ENCODE data around the gene CCNQ.

The CCNQ gene

DNA sequence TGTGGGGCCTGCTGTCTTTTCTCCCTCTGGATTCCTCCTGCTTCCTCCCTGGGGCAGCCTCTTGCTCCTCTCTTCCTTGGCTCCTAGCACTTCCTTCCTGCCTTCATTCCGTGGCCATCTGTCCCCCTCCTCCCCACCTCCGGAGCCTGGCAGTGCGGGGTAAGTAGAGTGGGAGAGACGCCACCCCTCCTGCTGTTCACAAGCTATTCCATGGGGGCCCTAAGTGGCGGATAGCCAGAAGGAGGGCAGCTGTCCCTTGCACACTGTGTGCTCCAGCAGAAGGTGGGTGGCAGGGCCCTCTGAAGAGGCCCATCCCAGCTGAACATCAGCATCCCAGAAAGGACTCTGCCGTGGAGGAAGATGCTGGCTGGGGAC lies 27.4 kb downstream of the CCNQ start:
- DNase-seq = peak; percentile 62

DNA sequence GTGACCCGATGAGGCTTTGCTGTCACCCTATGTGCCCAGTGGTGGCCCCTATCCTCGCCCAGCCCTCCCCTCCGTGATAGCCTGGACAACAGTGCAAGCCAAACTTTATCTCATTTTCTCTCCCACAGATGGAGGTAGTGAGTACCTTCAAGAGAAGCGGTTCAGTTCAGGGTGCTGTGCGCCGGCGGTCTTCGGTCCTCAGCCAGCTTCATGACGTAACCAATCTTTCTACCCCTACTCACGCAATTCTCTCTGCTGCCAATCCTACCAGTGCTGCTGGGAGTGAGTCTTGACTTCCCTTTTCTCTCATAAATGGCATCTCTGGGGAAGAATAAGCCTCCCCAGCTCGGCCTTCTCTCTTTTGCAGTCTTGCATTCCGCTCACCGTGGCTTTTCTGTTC lies 29.5 kb downstream of the CCNQ start:
- no peak for DNase-seq

DNA sequence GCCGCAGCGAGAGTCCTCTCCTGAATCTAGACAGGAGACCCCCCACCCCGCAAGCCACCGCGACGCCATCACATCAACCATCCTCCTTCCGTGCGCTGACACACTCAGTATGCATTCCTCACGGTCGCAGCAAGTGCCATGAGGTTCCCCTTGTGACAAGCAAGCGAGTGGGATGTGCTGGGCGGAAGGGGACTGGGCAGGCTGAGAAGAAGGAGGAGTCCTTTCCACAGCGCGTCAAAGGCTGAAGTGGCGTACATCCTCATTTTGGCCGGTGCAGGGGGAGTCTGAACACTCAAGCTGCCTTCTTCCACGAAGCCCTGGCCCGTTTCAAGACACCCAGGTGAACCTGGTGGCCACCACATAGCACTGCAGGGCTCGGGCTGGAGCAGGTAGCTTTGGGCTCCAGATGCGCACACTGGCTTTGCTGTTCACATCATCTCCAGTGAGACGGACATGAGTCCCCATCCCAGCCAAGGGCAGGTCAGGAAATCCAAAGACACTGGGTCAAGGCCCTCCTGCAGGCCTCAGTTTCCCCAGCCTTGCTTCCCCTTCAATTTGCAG lies 30.4 kb downstream of the CCNQ start:
- DNase-seq = no peak

DNA sequence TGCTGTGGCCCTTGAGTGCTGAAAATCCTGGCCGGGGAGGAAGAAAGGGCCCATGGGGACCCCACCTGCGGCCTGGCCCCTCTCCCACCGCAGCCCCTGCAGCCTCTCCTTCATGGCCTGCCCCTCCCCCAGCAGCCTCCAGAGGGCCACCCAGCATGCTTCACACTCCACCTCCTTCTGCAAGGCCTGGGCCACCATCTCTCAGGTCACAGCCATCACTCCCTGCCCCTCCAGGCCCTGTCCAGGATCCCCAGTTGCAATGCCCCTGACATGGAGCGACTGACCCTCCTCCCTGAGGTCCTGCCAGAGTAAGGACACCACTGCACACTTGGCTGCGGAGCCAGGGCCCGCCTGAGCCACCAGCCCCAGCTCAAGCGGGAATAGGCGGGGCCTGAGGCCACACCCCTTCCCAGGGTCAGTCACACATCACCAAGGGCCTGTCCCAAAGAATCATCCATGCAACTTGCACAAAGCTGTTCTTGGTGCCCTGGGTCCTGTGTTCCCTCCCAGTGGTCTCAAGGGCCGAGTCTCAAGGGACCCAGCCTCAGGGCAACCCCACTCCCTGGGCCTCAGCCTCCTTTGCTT lies 32.9 kb downstream of the CCNQ start:
- no peak for DNase-seq

DNA sequence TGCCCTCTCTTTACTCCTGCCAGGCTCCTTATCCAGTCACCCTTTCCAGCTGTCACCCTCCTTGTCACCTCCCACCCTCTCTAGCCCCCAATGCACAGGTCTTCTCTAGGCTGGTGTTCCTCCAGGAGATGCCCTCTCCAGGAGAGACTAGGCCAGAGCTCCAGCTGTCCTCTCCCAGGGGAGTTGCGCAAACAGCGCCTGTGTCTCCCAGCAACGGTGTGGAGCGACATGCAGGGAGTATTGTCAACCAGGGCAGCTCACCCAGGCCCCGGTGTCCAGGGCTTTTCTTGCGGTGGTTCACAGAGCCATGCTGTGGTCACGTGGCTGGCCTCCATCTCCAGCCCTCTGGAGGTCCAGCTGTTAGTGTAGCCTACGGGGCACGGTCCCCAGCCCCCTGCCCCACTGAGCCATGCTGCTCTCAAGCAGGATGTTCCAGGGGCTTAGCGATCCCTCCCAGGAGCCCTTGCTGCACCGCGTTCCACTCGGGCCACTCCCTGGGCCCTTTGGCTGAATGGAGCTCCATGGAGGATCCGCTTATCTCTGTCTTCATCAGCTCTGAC lies 34.8 kb downstream of the CCNQ start:
- DNase-seq = no peak

DNA sequence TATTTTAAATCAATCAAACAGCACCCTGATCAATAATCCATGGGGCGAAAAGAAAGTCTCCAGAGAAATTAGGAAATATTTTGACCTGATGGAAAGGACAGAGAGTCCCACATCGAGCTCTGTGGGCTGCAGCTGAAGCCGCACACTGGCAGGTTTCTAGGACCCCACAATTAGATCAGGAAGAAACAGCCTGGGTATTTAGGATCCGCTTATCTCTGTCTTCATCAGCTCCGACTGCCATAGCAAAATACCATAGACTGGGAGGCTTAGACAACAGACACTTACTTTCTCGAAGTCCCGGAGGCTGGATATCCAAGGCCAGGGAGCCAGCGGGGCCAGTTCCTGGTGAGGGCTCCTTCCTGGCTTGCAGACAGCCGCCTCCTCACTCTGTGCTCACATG lies 36.4 kb downstream of the CCNQ start:
- no peak for DNase-seq

DNA sequence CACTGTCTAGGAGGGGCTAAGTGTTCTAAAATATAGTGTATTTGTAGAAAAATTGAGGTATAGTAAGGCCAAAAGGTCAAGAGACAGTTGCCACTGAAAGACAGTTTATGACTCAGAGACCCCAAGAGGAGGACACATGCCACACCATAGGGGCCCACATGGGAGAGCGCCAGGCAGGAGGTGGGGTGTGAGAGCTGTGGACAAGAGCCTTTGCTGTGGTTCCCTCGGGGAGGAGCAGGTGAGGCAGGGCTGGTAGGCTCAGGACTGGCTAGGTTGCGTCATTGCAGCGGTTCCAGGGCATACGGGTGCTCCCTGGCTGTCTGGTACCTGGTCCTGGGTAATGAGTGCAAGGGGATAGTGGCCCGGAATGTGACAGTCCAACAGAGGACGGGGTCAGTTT lies 37.6 kb downstream of the CCNQ start:
- DNase-seq = no peak

DNA sequence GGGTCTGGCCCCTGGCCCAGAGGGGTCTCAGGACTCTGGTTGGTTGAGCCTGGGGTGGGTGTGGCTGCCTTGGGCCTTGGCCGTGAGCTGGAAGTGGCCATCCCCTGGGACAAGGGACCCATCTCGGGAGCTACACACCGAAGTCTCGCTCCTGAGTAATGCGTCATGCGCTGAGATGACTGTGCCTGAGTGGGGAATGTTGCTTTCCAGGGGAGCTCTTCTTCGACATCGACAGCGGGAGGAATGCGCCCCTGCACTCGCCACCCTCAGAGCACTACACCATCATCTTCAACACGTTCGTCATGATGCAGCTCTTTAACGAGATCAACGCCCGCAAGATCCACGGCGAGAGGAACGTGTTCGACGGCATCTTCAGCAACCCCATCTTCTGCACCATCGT lies 38.5 kb downstream of the CCNQ start:
- DNase-seq = no peak

DNA sequence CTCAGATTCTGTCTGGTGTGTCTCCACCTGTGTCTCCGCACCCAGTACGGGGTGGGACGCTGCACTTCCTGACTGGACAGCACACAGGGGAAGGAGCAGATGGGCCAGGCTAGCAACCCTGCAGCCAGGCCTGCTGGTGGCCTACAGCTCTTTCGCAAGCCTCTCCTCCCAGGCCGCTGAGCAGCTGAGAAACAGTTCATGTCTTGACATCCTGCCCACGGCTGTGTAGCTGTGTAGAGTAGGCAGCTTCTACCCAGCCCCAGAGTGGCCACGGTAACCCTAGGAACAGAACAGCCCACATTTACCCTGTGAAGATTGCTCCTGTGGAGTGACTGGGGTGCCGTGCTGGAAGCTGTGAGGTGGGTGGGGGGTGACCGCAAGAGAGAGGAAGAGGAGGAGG lies 38.9 kb downstream of the CCNQ start:
- DNase-seq = no peak

DNA sequence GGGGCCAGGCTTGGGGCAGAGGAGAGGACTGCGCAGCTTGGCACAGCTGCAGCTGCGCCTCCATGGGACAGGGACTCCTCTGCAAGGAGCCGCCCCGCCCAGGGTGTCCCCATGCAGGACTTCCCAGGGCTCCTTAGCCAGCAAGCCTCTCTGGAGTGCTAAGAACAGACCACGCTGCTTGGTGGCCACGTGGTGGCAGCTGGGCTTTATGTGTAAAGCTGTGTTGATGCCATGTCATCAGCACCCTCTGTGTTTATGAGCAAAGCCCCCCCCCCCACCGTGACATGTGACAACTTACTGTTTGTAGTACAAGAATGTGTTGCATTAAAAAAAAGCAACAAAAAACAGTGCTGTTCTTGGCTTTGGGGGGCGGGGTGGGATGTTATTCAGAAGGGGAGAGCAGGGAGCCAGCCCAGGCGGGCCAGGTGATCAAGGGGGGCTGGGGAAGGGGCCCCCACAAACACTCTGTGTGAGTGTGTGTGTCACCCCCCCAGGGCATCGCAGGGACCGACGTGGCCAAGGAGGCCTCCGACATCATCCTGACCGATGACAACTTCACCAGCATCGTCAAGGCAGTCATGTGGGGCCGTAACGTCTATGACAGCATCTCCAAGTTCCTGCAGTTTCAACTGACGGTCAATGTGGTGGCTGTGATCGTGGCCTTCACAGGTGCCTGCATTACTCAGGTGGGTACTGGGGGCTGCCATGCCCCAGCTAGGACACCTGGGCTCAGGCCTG lies 41.2 kb downstream of the CCNQ start:
- DNase-seq = no peak

DNA sequence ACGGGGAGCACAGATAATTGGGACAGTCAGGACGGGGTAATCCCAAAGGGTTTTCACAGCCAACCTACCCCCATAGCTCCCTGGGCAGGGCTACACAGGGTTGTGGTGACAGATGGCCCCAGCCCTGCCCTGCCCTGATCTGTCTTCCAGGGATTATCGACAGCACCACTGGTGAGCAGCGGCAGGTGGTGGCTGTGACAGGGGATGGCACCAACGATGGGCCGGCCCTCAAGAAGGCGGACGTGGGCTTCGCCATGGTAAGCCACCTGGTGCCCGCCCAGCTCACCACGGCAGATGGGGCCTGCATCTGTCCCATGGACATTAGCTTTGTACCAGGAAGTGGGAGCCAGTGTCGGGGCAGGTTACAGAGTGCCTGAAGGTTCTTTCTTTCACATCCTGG lies 42.2 kb downstream of the CCNQ start:
- DNase-seq = peak; percentile 62

DNA sequence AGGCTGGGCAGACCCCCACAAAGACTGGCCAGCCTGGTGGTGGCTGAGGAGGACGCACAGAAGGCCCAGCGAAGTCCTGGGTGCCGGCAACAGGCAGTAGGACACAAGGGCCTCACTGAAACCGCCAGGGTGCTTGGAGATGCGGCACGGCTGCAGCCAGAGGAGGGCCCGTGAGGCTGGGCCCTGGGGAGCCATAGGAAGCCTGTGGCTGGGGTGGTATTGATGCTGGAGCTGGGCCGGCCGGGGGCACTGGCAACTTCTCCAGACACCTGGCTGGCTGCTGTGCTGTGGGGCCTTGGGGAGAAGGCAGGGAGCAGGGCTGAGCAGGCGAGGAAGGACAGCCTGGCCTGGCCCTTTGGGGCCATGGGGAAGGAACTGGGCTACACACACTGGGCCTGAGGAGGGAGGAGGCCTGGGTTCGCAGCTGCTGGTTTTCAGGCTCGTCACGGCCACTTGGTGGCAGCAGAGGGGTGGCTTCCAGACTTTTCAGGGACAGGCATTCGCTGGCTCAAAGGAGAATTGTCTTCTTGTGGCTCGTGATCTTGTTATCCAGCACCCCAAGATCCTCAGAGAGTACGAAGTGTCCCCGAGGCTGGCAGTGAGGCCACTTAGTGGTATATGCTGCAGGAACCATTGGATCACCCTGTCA lies 44.3 kb downstream of the CCNQ start:
- DNase-seq = peak; percentile 41

DNA sequence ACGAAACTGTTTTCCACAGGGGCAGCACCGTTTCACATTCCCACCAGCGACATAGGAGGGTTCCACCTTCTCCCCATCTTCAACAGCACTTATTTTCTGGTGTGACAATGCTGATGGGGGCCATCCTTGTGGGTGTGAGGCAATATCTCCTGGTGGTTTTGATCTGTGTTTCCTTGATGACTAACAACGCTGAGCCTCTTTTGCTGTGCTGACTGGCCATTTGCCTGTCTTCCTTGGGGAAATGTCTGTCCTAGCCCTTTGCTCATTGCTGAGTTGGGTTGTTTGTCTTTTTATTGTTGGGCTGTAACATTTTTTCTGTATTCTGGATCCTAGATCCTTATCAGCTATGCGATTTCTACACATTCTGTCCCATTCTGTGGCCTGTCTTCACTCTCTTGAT lies 47.8 kb downstream of the CCNQ start:
- no peak for DNase-seq

DNA sequence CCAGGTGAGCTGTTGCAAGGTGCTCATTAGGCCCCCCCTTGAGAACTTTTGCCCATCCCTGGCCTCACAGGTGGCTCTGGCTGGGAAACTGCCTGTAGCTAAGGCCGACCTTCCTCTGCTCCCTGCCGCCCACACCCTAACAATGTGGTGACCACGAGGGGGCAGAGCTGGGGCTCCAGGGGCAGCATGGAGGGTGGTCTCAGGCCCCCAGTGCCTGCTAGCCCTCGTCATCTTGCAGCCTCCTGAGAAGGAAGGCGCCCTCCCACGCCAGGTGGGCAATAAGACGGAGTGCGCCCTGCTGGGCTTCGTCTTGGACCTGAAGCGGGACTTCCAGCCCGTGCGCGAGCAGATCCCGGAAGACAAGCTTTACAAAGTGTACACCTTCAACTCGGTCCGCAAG lies 49.1 kb downstream of the CCNQ start:
- no peak for DNase-seq

DNA sequence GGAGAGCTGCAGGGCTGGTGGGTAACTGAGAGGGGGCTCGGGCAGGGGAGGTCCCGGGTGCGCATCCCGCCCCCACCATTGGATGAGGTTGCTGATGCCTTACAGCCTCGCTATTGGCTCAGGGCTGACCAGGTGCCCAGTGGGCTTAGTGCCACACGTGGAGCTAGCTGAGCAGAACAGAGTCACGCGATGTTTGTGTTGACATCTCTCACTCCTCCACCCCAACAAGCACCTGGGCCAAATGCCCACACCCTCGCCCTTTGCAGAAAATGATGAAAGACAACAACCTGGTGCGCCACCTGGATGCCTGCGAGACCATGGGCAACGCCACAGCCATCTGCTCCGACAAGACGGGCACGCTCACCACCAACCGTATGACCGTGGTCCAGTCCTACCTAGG lies 49.7 kb downstream of the CCNQ start:
- DNase-seq = no peak

DNA sequence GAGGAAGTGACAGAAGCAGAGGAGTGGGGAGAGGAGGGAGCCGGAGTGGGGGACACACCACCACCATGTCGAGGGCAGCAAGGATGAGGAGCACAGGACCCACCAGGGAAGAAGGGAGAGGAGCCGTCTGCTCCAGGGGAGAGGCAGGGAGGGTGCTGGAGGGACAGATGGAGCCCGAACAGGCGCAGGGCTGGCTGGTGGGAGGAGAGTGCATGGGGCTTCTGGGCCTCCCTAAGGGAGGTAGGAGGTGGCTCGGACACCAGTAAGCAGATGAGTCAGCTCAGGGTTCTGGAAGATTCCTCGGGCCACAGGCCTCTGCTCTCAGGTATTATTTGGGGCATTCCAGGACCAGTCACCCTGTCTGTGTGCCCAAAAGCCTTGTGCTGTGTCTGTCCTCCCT lies 51.7 kb downstream of the CCNQ start:
- no peak for DNase-seq

DNA sequence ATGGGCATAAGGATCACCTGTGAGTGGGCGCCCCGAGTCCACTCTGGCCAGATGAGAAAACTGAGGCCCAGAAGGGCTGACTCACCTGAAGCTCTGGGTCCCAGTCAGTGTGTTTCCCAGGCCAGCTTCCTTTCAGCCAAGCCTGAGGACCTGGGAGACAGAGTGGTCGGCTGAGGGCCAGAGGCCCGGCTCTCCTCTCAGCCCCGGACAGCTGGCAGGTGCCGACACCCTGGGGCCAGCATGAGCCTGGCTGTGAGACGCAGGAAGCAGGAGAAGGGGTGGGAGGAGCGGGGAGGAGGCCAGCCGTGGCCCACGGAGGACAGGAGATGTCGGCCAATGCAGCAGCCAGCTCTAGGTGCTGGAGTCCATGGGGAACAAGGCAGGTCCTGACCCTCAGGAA lies 52.6 kb downstream of the CCNQ start:
- no peak for DNase-seq

DNA sequence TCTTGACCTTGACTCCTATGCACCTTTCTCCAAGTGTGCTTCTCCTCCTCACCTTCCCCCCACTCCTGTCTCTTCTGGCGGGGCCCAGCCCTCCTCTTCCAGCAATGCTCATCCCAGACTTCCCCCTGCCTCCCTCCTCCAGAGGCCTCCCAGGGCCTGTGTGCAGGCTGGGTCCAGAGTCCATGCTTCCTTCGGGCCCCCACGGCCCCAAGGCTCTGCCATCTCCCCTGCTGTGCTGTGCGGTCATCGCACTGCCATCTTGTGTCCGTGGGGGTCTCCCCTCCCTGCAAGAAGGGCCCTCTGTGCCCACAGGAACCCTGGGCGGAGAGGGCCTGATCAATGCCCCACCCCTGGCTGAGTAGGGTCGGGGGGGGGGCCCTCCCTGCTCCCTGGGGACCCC lies 54.2 kb downstream of the CCNQ start:
- DNase-seq = no peak

DNA sequence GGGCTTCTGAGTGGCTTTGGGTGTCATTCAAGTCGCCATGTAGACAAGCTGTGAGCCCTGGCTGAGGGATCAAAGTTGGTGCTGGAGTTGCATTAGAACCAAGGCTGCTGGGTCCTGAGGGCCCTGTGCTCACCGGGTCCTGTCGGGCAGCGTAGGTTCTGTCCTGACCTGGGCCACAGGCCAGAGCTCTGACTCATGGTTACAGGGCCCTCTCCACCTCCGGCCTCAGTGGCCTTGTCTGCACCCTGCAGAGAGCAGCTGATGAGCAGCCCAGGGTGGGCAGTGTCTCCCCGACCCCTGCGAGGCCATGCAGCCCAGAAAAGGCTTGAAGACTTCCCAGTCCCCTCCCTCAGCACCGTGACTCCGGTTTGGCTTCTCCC lies 59.0 kb downstream of the CCNQ start:
- DNase-seq = no peak

DNA sequence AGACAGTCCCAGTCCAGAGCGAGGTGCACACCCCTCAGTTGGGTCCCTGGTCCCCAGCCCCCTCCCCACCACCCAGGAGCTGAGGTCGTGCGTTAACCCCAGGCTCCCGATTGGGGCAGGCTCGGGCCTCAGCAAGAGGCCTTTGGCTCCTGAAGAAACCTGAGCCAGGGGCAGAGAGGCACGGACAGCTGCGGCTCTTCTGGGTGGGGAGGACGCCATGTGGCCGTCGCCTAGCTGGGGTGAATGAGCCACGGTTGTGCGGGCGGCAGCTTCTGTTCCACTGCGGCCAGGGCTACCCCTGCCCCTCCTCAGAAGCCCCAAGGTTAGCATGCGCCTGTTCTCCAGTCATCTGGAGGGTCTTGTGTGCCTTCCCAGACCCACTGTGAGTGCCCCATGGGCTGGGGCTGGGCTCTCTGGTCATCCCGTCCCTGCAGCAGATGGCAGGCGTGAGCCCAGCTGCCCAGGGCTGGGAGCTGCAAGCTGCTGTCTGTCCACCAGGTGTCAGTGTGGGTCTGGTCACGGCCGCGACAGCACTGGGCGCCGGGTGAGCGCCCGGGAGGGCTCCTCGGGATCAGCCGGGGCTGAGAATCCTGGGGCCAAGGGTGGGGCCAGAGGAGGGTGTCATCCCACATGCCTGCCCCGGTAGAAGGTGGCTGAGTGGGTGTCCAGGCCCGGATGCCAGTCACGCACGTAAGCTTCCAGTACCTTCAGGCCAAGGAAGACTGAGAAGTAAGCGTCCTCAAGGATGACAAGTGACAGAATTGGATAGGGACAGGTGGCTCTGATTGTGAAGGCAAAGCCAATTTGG lies 59.6 kb downstream of the CCNQ start:
- DNase-seq = peak; percentile 28

DNA sequence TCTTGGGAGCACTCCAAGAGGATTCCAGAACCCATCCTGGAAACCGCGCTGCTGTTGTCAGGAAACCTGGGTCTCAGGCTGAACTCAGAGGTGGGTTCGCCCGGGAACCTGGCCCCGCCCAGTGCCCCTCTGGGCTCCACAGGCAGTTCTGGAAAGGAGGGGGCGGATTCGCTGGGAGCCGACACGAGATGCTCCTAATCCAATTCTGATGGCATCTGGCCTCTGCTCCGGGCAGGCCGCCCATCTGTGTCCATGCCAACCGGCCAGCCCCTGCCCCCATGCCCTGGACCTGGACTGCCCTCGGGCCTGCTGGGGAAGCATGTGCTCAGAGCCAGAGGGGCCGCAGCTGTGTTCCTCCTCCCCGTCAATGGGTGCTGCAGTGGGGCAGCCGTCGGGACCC lies 60.5 kb downstream of the CCNQ start:
- DNase-seq = no peak

Data from DMS 273 treated with DMSO at 0.1 percent for 48 hours (cell line).